Testis (tissue), 2 donors: ENCODE results near the gene PCDHGB6.

Source experiments
- POLR2A ChIP-seq: fragments of 450-650 bp; IDR thresholded peaks from one replicate; pipeline ENCODE4 v1.6.1; 2017; ENCODE audit warnings: antibody characterized with exemption, mild to moderate bottlenecking, moderate library complexity
- TF ChIP-seq, protein P1 (sequence below), 3 experiments: fragments of 450-650 bp in 2 of 3; fragments of 200-600 bp in 1 of 3; sonication (generic) in 1 of 3; IDR thresholded peaks; one replicate each; pipeline ENCODE4 v1.5.1; 2016 to 2019; ENCODE audit warnings: antibody characterized with exemption in 3 of 3, mild to moderate bottlenecking in 2 of 3, moderate library complexity in 1 of 3

DNA sequence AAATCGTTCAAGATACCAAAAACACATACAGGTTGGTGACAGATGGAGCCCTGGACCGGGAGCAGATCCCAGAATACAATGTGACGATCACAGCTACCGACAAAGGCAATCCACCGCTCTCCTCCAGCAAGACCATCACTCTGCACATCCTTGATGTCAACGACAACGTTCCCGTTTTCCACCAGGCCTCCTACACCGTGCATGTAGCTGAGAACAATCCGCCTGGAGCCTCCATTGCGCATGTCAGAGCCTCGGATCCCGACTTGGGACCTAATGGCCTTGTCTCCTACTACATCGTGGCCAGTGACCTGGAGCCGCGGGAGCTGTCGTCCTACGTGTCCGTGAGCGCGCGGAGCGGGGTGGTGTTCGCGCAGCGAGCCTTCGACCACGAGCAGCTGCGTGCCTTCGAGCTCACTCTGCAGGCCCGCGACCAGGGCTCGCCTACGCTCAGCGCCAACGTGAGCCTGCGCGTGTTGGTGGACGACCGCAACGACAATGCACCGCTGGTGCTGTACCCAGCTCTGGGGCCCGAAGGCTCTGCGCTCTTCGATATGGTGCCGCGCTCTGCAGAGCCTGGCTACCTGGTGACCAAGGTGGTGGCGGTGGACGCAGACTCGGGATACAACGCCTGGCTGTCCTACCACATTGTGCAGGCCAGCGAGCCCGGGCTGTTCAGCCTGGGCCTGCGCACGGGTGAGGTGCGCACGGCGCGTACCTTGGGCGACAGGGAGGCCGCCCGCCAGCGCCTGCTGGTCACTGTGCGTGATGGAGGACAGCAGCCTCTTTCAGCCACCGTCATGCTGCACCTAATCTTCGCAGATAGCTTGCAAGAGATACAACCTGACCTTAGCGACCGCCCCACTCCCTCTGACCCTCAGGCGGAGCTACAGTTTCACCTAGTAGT, 36.0 kb upstream of the PCDHGB6 start:
- TF ChIP-seq, protein P1, sequence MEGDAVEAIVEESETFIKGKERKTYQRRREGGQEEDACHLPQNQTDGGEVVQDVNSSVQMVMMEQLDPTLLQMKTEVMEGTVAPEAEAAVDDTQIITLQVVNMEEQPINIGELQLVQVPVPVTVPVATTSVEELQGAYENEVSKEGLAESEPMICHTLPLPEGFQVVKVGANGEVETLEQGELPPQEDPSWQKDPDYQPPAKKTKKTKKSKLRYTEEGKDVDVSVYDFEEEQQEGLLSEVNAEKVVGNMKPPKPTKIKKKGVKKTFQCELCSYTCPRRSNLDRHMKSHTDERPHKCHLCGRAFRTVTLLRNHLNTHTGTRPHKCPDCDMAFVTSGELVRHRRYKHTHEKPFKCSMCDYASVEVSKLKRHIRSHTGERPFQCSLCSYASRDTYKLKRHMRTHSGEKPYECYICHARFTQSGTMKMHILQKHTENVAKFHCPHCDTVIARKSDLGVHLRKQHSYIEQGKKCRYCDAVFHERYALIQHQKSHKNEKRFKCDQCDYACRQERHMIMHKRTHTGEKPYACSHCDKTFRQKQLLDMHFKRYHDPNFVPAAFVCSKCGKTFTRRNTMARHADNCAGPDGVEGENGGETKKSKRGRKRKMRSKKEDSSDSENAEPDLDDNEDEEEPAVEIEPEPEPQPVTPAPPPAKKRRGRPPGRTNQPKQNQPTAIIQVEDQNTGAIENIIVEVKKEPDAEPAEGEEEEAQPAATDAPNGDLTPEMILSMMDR (IDR thresholded peaks at IDR 0.05), result no peak
- no peak for TF ChIP-seq POLR2A
